ENCODE data around the gene HARS1.
"Not testable (repeated sequence)": the region's sequence is repeated elsewhere in the genome, so short reads cannot be mapped to it uniquely, and the experiment has no call there.

HARS1 gene, protein sequence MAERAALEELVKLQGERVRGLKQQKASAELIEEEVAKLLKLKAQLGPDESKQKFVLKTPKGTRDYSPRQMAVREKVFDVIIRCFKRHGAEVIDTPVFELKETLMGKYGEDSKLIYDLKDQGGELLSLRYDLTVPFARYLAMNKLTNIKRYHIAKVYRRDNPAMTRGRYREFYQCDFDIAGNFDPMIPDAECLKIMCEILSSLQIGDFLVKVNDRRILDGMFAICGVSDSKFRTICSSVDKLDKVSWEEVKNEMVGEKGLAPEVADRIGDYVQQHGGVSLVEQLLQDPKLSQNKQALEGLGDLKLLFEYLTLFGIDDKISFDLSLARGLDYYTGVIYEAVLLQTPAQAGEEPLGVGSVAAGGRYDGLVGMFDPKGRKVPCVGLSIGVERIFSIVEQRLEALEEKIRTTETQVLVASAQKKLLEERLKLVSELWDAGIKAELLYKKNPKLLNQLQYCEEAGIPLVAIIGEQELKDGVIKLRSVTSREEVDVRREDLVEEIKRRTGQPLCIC

DNA sequence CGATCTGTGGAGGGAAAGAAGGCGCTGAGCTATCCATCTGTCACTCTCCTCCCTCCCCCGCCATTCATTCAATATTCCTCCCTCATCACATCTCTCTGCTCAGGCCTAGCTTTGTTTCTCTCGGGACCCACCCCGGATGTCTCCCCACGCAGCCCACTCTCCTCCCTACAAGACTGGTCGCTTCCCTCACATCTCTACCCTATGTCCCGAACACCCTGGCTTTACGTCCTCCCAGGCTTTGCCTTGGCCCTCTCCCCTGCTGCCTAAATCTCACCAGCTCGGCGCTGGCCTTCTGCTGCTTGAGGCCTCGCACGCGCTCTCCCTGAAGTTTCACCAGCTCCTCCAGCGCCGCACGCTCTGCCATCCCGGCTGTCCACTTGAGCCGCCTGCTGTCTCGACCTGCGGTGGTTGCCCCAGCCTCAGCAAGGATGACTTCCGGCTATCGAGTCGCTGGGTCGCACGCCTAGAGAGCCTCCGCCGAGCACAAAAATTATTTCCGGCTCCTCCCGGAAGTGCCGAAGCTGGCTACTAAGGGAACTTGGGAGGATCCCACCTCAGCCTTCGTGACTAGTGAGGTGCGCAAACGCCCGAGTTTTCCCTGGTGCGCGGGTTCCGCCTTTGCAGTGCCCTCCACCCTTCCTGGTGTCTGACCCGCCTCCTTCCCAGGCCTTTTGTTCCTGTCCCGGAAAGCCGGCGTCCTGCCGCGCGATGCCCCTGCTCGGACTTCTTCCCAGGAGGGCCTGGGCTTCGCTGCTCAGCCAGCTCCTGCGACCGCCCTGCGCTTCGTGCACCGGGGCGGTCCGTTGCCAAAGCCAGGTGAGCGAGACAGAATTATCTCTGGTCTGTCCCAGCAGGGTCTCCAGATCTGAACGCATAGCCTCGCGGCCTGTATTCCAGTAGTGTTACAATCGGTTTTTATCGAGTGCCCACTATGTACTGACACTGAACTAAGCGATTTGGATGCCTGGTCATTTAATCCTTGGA, at the start of gene HARS1, which contains the start of gene HARS2:
Gene HARS1, minus strand, starts transcription at position 430 of the 984 bp plus-strand sequence. Its CDS starts 66 bp downstream, at position 364.
Gene HARS2, plus strand, starts transcription at position 515 of the 984 bp plus-strand sequence. Its CDS starts 194 bp downstream, at position 709.
- DNase-seq = peak; percentile 93

DNA sequence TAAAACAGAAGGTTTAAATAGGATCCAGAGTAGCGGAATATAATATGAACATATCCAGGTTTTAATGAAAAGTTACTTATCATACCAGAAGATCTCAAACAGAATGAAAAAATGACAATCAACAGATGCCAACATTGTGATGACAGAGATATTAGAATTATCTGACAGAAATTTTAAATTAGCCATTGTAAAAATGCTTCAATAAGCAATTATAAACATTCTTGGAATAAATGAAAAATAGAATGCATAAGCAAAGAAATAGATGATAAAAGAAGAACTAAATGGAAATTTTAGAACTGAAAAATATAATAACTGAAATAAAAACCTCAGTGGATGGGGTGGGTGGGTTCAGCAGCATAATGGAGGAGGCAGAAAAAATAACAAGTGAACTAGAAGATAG, 46.3 kb upstream of the HARS1 start:
- no peak for DNase-seq

DNA sequence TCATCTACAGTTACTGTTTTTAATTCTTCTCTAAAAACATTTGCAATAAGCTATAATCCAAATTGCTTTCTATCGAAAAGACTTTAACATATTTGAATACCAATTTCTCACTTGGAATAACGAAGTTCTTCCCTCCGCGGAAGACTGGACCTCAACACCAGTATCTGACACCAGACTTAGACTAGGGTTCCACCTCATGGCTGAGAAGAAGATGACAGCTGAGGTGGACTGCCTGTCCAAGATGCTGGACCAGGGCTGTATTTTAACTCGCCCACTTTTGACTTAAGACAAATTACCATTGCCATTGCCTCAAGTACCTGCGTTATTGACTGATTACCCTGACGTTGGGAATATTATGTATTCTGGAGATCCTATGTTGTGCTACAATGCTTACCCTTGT, 43.2 kb upstream of the HARS1 start:
- DNase-seq = peak; percentile 25

DNA sequence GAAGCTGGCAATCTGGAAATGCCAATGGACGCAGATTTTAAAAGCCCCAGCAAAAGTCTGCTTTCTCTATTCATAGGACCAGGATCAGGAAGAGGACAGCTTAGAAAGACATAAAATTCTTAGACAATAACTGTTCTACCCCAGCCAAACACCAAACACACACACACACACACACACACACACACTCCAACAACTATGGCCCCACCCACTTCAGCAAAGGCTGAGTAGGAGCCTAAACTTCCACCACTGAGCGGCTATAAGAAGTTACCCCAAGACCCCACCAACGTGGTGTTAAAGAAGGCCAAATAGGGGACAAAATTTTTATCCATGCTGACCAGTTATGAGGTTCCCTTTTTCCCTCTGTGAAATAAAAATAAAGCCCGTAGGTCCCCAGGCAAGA, 41.9 kb upstream of the HARS1 start:
- no peak for DNase-seq

DNA sequence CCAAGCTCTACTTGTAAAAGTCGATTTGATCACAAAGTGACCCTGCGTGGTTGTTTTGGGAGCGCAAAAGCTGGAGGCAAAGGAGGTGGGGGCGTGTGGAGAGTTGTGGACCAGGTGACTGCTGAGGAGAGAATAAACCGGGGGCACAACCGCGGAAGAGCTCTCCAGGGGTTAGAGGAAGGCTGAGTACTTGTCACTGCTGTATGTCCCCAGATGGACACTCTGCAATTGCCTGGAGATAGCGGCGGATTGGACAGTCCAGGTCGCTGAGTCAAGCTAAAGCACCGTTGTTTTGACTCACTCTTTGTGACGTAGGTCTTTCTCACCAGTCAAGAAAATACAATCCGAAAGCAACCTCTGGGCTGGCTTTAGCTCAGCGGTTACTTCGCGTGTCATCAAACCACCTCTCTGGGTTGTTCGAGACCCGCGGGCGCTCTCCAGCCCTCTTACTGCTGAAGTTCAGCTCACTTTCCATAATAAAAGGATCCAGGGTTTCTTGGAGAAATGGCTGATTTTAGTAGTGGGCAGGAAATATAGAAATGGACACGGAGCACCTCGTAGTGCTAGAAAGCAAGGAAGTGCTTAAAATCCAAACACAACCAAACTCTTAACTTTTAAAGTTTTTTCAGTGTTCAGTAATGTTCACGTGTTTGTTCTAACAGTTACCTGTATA, 34.8 kb upstream of the HARS1 start:
- peak; percentile 84 for DNase-seq

DNA sequence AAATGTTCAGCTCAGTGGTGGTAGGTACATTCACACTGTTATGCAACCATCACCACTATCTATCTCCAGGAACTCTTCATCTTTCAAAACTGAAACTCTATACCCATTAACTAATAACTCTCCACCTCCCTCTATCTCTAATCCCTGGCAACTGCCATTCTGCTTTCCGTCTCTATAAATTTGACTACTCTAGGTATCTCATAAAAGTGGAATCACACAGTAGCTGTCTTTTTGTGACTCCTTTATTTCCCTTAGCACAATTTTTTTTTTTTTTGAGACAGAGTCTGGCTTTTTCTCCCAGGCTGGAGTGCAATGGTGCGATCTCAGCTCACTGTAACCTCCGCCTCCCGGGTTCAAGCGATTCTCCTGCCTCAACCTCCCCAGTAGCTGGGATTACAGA, 30.2 kb upstream of the HARS1 start:
- peak; percentile 8 for DNase-seq

DNA sequence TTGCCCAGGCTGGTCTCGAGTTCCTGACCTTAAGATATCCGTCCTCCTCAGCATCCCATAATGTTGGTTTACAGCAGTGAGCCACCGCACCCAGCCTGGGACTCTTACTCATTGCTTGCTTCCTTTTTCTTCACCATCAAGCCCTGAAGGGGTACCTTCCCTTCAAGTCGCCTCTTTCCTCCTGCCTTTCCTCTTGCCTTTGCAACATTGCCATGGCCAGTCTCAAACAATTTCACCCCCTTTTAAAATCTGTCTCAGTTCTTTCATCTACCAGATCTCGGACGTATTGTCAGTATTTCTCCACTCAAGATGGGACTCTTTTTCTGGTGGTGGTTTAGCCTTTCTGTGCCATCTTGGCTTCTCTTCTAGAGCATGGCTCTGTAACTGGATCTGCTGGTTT, 29.6 kb upstream of the HARS1 start:
- DNase-seq = not testable (repeated sequence)

DNA sequence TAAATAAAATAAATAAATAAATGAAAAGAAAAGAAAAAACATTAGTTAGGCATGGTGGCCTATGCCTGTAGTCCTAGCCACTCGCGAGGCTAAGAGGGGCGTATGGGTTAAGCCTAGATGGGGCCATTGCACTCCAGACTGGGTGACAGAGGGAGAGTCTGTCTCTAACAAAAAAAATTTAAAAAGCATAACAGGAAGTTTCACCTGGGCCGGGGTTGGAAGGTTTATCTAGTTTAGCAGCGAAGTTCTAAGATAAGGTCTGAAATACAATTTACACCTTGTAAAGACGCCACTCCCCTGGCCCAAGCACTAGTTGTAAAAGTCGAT, 27.1 kb upstream of the HARS1 start:
- DNase-seq = no peak

DNA sequence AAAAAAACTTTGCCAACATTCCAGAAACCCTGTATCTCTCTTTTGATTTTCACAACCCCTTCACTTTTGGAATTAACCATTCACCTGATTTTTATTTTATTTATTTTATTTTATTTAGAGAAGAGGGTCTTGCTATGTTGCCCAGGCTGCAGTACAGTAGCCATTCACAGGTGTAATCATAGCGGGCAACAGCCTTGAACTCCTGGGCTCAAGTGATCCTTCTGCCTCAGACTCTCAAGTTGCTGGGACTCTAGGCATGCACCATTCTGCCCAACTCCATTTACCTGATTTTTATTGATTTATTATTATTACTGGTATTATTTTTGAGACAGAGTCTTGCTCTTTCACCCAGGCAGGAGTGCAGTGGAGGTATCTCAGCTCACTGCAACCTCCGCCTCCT, 25.1 kb upstream of the HARS1 start:
- not testable (repeated sequence) for DNase-seq

DNA sequence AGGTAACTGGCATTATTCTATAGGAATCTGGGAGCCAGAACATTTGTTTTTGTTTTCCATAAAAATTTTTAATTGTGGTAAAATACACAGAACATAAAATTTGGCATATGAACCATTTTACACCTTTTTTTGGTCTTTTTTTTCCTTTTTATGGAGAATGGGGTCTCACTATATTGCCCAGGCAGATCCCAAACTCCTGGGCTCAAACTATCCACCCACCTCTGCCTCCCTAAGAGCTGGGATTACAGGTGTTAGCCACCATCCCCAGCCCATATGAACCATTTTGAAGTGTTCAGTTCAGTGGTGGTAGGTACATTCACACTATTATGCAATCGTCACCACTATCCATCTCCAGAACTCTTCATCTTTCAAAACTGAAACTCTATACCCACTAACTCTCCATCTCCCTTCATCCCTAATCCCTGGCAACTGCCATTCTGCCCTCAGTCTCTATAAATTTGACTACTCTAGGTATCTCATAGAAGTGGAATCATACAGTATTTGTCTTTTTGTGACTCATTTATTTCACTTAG, 22.5 kb upstream of the HARS1 start:
- no peak for DNase-seq

DNA sequence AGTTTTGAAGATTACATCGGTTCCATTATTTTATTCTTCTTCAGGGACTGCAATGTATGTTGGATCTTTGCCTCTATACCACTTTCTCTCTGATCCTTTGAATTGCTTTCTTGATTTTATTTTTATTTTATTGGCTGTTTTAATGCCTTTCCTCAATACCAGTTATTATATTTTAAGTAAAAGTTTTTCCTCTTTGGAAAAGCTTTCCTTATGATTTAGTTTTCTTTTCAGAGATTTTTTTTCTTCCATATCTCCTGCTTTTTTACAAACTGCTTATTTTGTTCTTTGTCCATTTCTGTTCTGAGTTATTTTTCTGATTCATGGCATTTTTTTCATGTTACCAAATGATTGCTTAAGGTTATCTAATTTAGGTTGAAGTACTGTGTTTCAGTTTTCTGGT, 20.6 kb upstream of the HARS1 start:
- DNase-seq = no peak

DNA sequence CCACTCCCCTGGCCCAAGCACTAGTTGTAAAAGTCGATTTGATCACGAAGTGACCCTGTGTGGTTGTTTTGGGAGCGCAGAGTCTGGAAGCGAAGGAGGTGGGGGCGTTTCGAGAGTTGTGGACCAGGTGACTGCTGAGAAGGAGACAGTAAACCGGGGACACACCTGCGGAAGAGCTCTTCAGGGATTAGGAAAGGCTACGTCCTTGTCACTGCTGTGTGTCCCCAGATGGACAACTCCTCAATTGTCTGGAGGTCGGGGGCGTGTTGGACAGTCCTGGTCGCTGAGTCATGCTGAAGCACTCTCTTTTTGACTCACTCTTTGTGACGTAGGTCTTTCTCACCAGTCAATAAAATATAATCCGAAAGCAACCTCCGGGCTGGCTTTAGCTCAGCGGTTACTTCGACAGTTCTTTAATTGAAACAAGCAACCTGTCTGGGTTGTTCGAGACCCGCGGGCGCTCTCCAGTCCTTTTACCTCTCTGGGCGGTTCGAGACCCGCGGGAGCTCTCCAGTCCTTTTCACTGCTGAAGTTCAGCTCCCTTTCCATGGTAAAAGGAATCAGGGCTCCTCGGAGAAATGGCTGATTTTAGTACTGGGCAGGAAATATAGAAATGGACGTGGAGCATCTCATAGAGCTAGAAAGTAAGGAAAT, 19.9 kb upstream of the HARS1 start:
- DNase-seq = peak; percentile 94

DNA sequence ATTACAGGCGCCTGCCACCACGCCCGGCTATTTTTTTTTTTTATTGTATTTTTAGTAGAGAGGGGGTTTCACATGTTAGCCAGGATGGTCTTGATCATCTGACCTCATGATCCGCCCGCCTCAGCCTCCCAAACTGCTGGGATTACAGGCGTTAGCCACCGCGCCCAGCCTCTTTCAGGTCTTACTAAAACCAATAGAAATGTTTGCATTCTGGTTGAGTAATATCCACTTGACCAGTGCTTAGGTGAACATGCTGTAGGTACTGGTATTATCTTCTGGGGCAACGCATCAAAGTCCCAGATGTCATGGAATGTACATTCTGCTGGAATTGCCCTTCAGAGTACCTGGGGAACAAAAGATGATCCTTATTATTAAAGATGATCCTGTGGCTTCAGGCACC, 17.6 kb upstream of the HARS1 start:
- DNase-seq = not testable (repeated sequence)

DNA sequence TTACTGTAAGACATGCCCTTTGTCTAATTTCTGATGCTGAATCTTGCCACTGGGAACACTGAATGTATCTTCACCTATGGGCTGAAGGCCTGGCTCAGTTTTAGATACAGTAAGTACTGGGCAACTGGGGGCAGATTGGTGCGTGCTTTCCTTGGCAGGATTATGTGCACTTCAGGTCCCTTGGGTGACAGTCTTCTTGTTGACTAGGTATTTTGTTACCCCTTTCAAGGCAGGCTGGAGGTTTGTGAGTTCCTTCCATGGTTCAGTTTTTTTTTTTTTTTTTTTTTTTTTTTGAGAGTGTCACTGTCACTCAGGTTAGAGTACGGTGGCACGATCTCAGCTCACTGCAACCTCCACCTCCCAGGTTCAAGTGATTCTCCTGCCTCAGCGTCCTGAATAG, 16.6 kb upstream of the HARS1 start:
- DNase-seq = no peak

DNA sequence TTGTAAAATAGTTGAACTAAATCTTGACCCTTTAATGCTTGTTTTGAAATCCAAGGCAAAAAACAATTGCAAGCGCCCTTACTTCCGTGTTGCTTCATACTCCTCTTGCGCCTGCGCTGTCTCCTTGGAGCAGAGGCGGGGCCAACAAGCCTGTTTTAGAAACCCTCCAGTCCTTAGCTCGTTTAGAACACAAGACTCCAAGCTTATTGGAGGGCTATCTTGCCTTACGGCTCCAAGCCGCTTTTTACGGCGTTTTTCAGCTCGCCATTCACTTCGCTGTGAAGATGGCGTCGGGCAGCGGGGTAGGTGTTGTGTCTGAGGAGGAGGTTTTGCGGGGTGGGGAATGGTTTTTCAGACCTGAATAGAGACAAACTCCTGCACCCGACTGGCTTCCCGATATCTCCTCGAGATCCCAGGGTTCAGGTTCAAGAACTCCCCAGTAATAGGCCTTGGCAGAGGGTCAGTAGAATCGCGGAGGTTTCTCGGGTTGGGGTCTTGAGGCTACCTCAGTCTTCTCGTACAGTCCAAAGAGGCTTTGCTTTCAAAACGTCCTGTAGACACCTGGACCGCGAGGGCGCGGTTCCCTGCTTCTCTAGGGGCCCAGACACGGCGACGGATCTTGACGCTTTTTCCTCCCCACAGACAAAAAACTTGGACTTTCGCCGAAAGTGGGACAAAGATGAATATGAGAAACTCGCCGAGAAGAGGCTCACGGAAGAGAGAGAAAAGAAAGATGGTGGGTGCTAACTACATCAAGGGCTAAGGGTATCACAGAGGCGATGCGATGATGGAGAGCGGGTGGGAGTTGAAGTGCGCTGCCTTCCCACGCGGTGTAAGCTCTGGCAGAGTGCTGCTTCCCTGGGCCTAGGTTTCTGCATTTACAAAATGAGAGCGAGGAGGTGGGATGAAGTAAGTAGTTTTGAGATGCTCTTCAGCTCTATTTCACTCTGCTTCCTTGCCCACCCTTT, 9.3 kb upstream of the HARS1 start, which contains the start of gene ZMAT2:
Gene ZMAT2, plus strand, starts transcription at position 271 of the 968 bp plus-strand sequence. Its CDS starts 14 bp downstream, at position 285.
- DNase-seq = peak; percentile 97

DNA sequence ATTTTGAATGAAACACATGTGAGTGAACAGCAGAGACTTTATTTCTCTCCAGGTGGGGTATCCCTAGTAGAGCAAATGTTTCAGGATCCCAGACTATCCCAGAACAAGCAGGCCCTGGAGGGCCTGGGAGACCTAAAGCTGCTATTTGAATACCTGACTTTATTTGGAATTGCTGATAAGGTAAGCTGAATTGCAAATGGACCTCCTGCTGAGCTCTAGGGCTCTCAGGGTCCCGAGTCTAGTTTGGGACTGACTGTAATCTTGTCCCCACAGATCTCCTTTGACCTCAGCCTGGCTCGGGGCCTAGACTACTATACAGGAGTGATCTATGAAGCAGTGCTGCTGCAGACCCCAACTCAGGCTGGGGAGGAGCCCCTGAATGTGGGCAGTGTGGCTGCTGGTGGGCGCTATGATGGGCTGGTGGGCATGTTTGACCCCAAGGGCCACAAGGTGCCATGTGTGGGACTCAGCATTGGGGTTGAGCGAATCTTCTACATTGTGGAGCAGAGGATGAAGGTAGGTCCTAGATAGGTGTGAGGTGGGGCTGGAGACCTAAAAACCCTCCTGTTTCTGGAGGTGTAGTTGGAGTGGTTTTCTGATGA, 5.8 kb upstream of the HARS1 start:
- DNase-seq = no peak

DNA sequence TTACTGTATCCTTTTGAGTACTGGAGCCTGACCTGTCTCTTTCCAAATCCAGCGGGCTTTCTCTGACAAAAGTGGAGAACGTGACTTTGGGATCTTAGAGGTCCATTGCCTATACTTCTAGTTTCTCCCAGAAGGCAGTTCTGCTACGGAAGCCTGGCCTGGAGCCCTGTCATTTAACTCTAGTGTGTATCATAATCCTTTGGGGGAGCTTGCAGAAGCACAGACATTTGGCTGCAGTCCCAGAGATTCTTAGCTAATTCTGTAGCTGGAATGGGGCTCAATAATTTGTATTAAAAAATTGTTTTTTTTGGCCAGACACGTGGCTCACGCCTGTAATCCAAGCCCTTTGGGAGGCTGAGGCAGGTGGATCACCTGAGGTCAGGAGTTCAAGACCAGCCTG, 3.1 kb upstream of the HARS1 start:
- no peak for DNase-seq

DNA sequence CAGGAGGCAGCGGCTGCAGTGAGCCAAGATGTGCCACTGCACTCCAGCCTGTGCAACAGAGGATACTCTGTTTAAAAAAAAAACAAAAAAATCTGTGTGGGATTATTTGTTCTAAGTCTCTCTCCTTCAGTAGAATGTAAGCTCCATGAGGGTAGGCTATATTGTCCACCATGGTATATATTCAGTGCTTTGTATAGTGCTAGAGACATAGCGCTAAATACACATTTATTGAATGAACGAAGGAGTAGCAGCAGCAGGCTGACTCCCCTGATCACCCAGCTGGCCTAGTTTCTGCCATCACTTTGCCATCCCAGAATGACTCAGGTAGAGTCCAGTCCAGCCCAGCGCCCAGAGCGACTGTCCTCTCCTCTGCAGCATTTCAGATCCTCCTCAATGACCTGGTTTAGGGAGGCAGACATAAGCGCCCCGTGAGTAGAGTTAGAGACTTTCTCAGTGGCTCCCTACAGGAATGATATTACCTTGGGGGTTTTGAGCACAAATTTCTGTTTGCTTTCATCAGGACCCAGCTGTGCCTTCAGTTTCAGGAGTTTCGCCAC, 716 bp downstream of the HARS1 start:
- no peak for DNase-seq

DNA sequence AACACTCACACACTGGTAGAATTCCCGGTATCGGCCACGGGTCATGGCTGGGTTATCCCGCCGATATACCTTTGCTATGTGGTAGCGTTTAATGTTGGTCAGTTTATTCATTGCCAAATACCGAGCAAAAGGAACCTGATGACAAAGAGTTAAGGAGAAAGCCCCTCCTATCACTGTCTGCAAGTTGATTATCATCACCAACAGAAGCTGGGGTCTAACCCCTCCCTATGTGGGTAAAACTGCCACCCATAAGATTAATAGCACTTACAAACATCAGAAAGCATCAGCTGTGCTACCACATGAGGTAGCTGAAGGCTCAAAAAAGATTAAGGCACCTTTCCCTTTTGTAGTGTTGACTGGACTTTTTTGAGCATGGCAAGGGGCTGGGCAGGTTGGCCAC, 12.2 kb downstream of the HARS1 start:
- DNase-seq = no peak

DNA sequence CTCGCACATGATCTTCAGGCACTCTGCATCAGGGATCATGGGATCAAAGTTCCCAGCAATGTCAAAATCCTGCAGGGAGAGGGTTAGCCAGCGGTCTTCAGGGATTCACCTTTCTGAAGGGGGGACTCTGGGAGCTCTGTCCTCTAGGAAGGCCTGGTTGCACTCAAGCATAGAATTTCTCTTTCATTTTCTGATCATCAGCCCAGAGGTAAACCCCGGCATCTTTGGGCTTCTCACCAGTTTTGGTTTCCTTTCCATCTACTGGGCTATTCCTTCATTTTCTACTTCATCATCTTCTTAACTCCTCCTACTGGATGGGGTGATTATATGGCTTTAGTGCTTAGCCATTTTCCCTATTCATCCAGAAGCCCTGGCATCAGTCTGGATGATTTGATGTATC, 13.2 kb downstream of the HARS1 start:
- DNase-seq = no peak
